GM18868 (cell line): ENCODE data around the gene BLACAT1.
"Not testable (repeated sequence)": the region's sequence is repeated elsewhere in the genome, so short reads cannot be mapped to it uniquely, and the experiment has no call there.

Experiments used
- ATAC-seq: cut with Tn5 transposase; IDR thresholded peaks from one replicate; pipeline ENCODE4 v1.9.1; 2021; ENCODE audit warnings: mild to moderate bottlenecking, moderate library complexity; ENCODE audit not compliant: unreplicated experiment

The BLACAT1 gene

DNA sequence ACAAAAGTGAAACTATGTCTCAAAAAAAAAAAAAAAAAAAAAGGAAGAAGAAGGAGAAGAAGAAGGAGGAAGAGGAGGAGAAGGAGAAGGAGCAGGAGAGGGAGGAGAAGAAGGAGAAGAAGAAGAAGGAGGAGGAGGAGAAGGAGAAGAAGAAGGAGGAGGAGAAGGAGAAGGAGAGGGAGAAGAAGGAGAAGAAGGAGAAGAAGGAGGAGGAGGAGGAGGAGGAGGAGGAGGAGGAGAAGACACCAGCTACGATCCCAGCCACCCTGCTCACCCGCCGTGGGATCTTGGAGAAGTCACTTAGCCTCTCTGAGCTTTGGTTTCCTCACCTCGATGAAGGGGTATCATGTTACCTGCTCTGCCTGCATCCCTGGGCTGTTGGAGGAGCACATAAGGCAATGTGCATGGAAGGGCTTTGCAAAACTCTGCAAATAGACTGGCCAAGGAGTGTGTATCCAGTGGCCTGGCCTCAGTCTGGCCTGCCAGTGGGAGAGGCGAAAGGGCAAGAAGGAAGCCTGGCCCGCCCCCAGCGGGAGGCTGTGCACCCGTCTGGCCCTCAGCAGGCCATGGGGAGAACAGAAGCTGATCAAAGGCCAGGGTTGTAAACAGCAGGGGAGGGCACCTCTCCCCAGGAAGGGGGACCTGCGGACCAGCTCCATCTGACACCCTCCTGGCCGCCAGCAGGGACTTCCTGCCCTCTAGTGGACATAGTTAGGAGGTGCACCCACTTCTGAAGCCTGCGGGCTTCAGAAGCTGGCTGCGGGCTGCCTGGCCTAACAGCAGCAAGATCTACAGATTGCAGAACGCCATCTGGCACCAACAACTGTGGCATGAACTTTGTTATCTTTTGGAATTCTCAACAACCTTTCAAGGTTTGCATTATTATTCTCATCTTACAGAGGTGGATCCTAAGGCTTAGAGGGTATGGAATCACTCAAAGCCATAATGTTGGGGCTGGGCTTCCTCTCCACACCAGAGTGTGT lies 29.4 kb upstream of the BLACAT1 start:
- ATAC-seq = no peak

DNA sequence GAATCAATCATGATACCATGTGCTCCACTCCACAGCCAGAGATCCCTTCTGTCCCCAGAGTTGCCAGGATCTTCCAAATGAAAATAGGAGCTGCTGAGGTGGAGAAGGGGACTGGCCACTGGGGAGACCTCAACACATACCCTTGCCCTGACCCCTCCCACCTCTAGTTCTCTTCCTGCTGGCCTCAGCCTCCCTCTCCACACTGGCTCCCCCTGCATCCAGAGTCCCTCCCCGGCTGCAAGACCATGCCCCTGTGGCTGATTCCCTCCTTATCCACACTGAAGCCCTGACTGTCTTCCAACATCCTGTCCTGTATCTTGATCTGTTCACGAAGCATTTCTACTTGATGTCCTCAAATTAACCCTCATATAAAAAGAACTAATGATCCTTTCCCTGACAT lies 27.5 kb upstream of the BLACAT1 start:
- ATAC-seq = no peak

DNA sequence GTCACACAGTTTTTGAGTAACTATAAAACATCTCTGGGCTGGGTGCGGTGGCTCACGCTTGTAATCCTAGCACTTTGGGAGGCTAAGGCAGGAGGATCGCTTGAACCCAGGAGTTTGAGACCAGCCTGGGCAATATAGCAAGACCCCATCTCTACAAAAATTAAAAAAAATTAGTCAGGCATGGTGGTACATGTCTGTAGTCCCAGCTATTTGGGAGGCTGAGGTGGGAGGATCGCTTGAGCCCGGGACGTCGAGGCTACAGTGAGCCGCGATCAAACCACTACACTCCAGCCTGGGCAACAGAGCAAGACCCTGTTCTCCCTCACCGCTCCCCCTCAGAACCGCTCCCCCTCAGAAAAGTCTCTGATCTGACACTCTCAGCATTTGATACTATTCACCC lies 26.7 kb upstream of the BLACAT1 start:
- ATAC-seq = not testable (repeated sequence)

DNA sequence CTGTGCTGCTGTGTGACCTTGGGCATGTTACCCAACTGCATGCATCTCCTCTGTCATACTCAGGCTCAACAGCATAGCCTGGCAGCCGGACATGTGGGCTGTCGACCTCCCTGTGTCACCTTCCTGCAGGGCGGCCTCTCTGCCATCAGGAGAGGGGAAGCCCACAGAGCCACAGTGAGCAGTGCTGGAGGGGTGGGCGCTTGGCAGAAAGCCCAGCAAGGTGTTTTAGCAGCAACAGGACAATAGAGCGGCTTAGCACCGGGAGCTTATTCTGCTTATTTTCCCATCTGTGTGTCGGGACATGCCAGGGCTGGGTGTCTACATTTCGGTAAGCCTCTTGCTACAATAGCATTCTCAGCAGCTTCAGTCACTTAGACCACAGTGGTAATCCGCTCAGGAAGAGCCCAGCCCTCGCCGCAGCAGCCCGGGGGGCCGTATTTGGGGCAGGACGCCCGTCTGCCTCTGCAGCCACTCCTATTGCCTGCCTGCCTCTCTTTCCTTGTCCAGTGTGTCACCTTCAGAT lies 25.8 kb upstream of the BLACAT1 start:
- ATAC-seq = no peak

DNA sequence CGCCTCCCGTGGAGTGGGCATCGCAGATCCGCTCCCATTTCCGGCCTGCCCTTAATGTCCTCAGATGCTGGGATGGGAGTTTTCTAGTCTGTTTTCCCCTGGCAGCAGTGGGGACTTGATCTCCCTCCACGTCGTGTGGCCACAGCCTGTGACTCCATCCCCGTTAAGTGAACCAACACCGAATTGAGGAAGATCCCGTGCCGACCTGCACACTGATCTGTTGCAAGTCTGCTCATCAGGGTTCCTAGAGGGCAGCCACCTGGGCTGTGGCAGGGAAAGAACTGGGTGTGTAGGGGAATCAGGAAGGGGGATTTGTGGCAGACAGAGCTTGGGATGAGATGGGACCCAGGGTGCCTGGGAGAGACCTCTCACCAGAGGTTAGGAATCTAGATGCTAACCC lies 25.4 kb upstream of the BLACAT1 start:
- no peak for ATAC-seq

DNA sequence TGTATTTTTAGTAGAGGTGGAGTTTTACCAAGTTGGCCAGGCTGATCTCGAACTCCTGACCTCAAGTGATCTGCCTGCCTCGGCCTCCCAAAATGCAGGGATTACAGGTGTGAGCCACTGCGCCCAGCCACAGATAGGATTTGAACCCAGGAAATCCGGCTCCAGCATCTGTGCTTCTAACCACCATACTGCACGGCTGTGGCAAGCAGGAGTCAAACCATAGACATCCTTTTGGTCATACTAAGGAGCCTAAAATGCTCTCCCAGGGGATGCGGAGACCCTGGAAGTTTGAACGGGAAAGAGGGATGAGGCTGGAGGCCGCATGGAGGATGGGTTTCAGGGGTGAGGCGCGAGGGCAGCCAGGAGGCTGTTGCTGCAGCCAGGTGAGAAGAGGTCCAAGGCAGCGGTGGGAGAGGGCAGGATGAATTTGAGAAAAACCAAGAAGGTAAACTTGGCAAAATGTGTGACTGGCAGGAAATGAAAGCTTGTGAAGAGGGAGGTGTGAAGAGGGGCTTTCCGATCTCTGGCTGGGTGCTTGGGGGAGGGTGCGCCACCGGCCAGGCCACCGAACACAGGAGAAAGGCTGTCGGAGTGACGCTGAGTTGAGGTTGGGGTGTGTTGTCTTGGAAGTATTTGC lies 24.6 kb upstream of the BLACAT1 start:
- ATAC-seq = no peak

DNA sequence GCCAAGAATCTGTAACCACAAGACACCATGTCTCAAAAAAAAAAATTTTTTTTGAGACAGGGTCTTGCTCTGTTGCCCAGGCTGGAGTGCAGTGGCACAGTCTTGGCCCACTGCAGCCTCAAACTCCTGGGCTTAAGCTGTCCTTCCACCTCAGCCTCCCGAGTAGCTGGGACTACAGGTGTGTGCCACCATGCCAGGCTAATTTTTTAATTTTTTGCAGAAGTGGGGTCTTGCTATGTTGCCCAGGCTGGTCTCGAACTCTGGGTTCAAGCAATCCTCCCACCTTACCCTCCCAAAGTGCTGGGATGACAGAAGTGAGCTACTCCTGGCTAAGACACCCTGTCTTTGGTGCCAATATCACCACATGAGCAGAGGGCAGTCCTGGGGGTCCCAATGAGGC lies 23.1 kb upstream of the BLACAT1 start:
- ATAC-seq = not testable (repeated sequence)

DNA sequence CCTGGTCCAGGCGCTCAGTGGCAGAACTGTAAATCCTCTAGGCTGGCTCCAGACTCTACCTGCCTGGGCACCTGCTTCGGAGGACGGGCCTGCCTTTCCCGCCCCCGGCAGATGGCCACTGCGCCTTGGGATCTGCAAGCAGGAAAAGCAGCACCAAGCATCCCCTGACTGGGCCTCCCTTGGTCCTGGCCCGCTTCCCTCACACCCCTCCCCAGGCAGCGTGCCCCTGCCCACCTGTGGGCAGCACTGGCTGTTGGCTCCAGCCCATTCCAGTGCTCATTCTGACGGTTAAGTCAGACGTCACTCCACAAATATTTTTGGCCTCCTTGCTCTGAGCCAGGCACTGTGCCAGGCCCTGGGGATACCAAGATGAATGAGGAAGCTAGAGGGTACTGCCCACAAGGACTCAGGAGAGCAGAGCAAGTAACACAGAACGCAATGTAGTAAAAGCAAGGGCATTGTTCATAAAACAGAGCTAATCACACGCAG lies 22.0 kb upstream of the BLACAT1 start:
- ATAC-seq = no peak

DNA sequence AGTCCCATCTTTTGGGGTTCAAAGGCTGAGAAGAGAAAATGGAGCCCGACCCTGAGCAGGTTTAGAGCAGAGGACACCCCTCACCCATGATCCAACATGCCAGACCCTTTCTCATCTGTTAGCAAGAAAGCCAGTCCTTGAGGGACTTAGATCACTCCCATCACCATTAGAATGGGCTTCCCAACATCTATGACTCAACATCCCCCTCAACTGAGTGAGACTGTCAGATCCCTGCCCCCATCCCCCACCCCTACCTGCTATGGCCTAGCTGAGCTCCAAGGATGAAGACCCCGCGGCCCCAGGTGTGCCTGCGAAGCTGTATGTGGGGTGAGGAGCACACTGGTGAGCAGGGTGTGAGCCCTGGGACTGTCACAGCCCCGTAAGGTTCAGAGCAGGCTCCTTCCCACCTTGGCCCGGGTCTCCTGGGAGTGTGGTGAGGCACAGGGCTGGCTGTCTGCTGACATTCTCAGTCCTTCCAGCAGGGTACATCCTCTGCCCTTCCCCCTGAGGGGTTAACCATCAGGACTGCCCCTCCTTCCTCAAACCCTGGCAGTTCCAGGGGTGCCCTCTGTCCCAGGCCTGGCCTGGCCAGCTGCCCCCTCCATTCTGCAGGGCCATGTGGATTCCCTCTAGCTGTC lies 21.4 kb upstream of the BLACAT1 start:
- ATAC-seq = no peak

DNA sequence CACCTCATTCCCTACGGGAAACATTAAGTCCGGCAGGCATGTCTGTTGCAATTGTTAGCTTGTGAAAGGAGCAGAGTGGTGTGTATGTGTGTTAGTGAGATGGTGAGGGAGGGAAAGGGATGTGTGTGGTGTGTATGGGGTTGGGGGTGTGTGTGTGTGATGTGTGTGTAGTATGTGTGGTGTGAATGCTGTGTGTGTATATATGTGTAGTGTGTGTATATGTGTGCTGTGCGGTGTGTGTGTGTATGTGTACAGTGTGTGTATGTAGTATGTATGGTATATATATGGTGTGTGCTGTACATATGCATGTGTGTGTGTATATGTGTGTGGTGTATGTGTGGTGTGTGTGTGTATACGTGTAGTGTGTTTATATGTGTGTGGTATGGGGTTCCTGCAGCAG lies 20.8 kb upstream of the BLACAT1 start:
- ATAC-seq = no peak

DNA sequence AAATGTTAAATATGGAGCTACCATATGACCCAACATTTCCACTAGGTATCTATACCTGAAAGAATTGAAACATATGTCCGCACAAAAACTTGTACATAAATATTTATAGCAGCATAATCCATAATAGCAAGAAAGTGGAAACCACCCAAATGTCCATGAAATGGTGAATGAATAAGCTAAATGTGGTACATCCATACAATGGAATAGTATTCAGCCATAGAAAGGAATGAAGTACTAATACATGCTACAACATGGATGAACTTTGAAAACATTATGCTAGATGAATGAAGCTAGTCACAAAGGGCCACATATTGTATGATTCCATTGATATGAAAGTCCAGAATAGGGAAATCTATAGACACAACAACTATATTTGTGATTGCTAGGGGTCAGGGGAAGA lies 20.0 kb upstream of the BLACAT1 start:
- no peak for ATAC-seq

DNA sequence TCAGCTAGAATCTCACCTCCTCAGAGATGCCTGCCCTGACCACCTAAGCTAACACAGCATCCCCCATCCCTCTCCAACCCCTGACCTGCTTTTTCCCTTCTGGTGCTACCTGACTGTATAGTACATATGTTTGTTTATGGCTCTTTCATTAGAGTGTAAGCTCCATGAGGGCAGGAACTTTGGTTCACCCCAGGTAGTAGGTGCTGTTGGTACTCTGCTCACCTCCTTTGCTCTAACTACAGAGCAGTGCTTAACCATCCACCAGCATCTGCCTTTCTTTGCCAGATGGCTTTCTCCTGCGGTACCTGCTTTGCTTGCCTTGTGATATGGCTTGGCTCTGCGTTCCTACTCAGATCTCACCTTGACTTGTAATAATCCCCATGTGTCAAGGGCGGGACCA lies 18.7 kb upstream of the BLACAT1 start:
- no peak for ATAC-seq

DNA sequence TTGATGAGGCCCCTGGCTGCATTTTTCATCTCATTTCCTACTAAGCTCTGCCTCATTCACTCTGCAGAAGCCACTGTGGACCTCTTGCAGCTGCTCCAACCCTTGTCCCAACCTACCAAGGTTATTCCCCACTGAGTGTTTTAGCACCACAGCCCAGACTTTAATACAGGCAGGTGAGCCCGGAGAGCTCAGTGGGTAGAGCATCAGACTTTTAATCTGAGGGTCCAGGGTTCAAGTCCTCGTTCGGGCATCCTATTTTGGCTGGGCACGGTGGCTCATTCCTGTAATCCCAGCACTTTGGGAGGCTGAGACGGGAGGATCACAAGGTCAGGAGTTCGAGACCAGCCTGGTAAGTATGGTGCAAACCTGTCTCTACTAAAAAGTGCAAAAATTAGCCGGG lies 18.1 kb upstream of the BLACAT1 start:
- ATAC-seq = no peak

DNA sequence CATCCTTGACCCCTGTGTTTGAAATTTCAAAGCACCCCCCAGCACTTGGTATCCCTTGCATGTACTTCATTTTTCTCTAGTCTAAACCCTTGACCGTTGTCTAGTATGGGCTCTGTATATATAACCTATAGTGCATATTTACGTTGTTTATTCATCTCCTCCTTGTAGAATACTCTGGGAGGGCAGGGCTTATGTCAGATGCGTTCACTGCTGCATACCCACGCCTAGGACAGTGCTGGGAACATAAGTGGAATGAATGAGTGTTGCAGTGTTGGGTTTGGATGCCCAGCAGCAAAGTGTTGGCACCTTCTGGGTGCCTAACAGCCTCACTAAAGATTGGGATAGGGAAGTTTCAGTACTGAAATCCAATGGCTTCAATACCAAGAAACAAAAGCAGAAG lies 17.6 kb upstream of the BLACAT1 start:
- ATAC-seq = no peak

DNA sequence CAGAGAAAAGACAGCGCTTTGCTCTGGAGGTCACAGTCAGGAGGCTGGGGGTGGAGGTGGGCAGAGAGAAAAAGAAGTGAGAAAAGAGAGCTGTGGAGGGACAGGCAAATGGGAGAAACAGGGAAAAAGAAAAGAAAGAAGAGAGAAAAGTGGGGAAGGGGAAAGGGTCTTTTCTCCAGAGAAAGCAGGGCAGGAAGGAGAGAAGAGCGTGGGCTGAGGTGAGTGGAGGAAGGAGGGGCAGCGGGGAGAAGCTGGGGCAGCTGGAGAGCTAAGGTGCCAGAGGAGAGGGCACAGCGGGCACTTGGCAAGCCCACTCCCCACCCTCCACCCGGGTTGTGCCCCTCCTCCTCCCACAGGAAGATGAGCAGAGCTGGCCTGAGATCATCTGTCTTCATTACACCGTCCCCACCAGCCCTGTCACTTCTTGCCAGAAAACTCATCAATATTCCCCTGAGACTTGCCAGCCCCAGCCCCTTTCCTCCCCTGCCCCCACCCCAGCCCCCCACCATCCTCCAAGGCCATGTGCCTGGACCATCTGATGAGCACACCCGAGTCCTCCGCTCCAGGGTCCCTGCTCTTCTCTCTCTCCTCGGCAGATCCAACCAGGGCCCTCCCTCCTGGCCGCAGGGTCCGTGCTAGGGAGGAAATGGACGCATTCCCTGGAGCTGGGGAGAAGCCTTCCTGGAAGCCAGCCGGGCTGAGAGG lies 17.0 kb upstream of the BLACAT1 start:
- no peak for ATAC-seq

DNA sequence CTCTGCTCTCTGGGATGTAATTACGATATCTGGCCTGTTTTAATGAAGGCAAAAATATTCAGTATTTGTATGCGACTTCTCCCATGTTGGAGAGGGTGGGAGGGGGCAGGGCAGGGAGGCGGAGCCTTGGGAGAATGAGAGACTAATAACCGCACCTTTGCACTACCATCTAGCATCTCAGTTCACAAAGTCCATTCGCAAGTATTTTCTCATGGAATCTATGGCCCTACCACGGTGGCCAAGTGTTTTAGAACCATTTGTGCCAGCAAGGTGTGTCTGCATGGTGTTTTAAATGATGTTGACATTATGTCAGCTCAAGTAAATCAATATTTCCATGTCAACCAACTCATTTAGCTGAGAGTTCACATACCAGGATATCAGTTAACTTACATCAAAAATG lies 14.3 kb upstream of the BLACAT1 start:
- ATAC-seq = no peak

DNA sequence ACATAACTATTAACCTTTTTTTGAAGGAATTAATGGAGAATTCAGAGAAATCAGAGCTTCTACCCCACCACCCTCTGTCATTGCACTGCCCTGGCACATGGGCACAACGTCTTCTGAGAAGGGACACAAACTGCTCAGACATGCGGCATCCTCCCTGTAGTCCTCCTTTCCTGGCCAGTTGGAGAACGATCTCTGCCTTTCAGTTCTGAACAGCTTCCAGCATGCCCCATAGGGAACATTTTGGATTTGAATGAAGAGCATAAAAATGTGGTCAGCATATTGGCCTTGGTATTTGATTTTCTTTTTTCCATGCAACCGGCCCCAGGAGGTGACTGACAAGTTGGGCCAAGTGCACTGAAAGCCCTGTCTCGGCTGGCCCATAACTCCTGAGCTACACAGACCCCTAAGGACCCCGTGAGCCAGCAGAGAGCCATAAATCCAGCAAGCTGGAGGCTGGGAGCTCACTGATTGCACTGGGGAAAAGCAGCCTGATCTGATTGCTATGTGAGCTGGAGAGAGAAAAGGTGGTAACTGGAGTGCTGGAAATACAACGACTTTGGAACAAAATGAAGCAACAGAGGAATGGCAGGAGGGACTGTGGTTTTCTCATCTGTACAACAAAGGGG lies 10.9 kb upstream of the BLACAT1 start:
- ATAC-seq = no peak

DNA sequence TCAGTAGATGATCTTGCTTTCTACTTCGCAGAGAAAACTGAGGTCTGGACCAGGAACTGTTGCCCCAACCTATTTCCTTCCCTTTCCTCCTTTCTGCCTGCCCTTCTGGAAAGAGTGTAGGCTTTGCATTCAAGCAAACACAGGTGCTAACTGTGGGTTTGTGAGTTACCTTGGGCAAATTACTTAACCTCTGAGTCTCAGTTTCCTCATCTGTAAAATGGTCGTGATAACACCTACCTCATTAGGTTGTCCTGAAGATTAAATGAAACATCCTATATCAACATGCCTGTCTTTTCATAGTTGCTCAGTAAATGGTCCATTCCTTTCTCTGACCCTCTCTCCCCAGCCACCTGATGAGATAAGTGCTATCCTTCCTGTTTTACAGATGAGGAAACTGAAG lies 9.5 kb upstream of the BLACAT1 start:
- ATAC-seq = no peak

DNA sequence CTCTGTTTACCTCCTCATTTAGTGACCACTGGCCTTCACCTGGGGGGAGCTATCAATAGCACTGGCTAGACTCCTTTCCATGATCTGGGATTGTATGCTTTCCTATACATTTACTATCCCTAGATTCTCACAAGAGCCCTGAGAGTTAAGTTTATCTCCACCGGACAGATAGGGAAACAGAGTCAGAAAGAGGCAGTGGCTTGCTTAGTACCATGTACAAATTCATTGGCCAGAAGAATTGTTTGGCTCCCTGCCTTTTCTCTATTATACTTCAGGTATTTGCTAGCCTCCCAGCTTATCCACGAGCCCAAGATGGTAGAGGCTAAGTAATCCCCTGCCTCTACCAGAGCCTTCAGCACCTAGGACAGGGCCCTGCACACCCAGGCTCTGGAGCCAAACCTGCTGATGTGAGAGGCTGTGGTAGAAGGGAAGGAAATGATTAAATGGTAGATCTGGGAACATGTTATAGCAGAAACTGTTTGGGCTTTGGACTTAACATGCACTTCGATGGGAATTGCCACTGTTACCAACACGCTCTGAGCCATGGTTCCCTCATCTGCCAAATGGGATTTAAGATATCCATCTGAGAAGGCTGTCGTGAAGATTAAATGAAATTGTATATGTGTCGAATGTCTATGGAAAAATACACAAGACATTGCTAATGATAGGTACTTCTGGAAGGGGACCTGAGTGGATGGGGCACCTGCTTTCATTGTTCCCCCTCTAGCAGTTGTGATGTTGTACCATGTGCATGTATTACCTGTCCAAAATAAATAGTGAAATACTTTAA lies 3.1 kb upstream of the BLACAT1 start:
- ATAC-seq = no peak
